NT2/D1 (cell line): ENCODE results near the gene ZNF653.

Experiments used
- DNase-seq: peaks from one replicate; pipeline ENCODE4 v3.0.0-alpha.2; 2011; ENCODE audit warnings: low read depth, low spot score
- H3K27me3 ChIP-seq: 2 replicates; pipeline ENCODE4 v1.6.0; 2011; ENCODE audit warnings: mild to moderate bottlenecking; ENCODE audit not compliant: insufficient read length, insufficient read depth
- H3K36me3 ChIP-seq: 2 replicates; pipeline ENCODE4 v1.6.1; 2011; ENCODE audit warnings: mild to moderate bottlenecking, low read length, mixed read lengths; ENCODE audit not compliant: insufficient read depth, insufficient read length
- H3K4me1 ChIP-seq: 2 replicates; pipeline ENCODE4 v1.5.1; 2011; ENCODE audit not compliant: insufficient read depth, insufficient read length
- H3K4me3 ChIP-seq: 2 replicates; pipeline ENCODE4 v1.5.1; 2011; ENCODE audit warnings: low read depth; ENCODE audit not compliant: insufficient read length
- H3K9ac ChIP-seq: 2 replicates; pipeline ENCODE4 v1.6.0; 2011; ENCODE audit warnings: low read depth; ENCODE audit not compliant: insufficient read length
- H3K9me3 ChIP-seq: 2 replicates; pipeline ENCODE4 v1.5.1; 2011; ENCODE audit warnings: mild to moderate bottlenecking, low read length; ENCODE audit not compliant: insufficient read depth
- SUZ12 ChIP-seq: IDR thresholded peaks from 2 replicates; pipeline ENCODE4 v1.6.1; 2011; ENCODE audit not compliant: insufficient read length, insufficient read depth; ENCODE audit errors: extremely low read depth
- YY1 ChIP-seq: IDR thresholded peaks from 2 replicates; pipeline ENCODE4 v1.6.1; 2011; ENCODE audit not compliant: insufficient read length, insufficient read depth
- ZNF274 ChIP-seq: IDR thresholded peaks from 2 replicates; pipeline ENCODE4 v1.6.1; 2011; ENCODE audit warnings: mild to moderate bottlenecking, low read depth, low read length

Gene ZNF653

GRCh38 chr19:11535792-11536595 is 30.4 kb upstream of the ZNF653 start:
- peak overlapping the region; percentile 58 for H3K9ac ChIP-seq
- no peaks in the 10 kb centered on the region for H3K9me3 ChIP-seq
- H3K36me3 ChIP-seq = peaks cover 4% of the 10 kb centered on the region
- peaks cover 10% of the 10 kb centered on the region for H3K27me3 ChIP-seq
- peaks cover 13% of the 10 kb centered on the region for H3K4me1 ChIP-seq
- peak; percentile 81 for DNase-seq
- TF ChIP-seq YY1 (no peak), SUZ12 (no peak), ZNF274 (no peak)
- H3K4me3 ChIP-seq = peak overlapping the region; percentile 42

GRCh38 chr19:11534948-11535347 is 29.3 kb upstream of the ZNF653 start:
- peaks cover 7% of the 10 kb centered on the region for H3K4me1 ChIP-seq
- H3K36me3 ChIP-seq = no peaks in the 10 kb centered on the region
- no peak for TF ChIP-seq ZNF274
- no peak for TF ChIP-seq SUZ12
- no peak for TF ChIP-seq YY1
- no peak overlapping the region for H3K9ac ChIP-seq
- H3K9me3 ChIP-seq = no peaks in the 10 kb centered on the region
- DNase-seq = no peak
- peaks cover 10% of the 10 kb centered on the region for H3K27me3 ChIP-seq
- H3K4me3 ChIP-seq = no peak overlapping the region

GRCh38 chr19:11534538-11534937 is 28.9 kb upstream of the ZNF653 start:
- H3K9me3 ChIP-seq = no peaks in the 10 kb centered on the region
- H3K27me3 ChIP-seq = peaks cover 10% of the 10 kb centered on the region
- TF ChIP-seq ZNF274 (no peak), YY1 (no peak), SUZ12 (no peak)
- no peaks in the 10 kb centered on the region for H3K36me3 ChIP-seq
- no peak overlapping the region for H3K9ac ChIP-seq
- no peak overlapping the region for H3K4me3 ChIP-seq
- peaks cover 7% of the 10 kb centered on the region for H3K4me1 ChIP-seq
- no peak for DNase-seq

- Histone ChIP-seq H3K4me3 (no peak overlapping the region), H3K27me3 (peaks cover 10% of the 10 kb centered on the region), H3K36me3 (peaks cover 5% of the 10 kb centered on the region), H3K9ac (no peak overlapping the region), H3K4me1 (no peaks in the 10 kb centered on the region), H3K9me3 (no peaks in the 10 kb centered on the region)
- no peak for TF ChIP-seq YY1
- TF ChIP-seq SUZ12 = no peak
- no peak for TF ChIP-seq ZNF274
- peak; percentile 72 for DNase-seq
Observed at GRCh38 chr19:11530432-11530831, 24.8 kb upstream of the ZNF653 start.

- TF ChIP-seq YY1 (peak; percentile 89), ZNF274 (no peak), SUZ12 (no peak)
- H3K9me3 ChIP-seq = no peaks in the 10 kb centered on the region
- no peaks in the 10 kb centered on the region for H3K4me1 ChIP-seq
- H3K9ac ChIP-seq = peak within 1 kb of the TSS; percentile 98
- H3K4me3 ChIP-seq = peak within 1 kb of the TSS; percentile 90
- peak; percentile 96 for DNase-seq
- no peaks in the 10 kb centered on the region for H3K27me3 ChIP-seq
- peaks cover 5% of the 10 kb centered on the region for H3K36me3 ChIP-seq
Observed at GRCh38 chr19:11528551-11529341, 23.1 kb upstream of the ZNF653 start, which contains the start of gene ECSIT. ECSIT (minus strand) TSS chr19:11529134; CDS start chr19:11519170, 9,964 bp downstream.

GRCh38 chr19:11519138-11519537 is 13.5 kb upstream of the ZNF653 start:
- H3K9ac ChIP-seq = no peak overlapping the region
- no peak overlapping the region for H3K4me3 ChIP-seq
- H3K27me3 ChIP-seq = no peaks in the 10 kb centered on the region
- no peak for TF ChIP-seq ZNF274
- no peak for TF ChIP-seq YY1
- TF ChIP-seq SUZ12 = no peak
- DNase-seq = no peak
- peaks cover 44% of the 10 kb centered on the region for H3K36me3 ChIP-seq
- H3K4me1 ChIP-seq = no peaks in the 10 kb centered on the region
- no peaks in the 10 kb centered on the region for H3K9me3 ChIP-seq

GRCh38 chr19:11513946-11514345 is 8.3 kb upstream of the ZNF653 start:
- H3K9me3 ChIP-seq = no peaks in the 10 kb centered on the region
- no peak overlapping the region for H3K4me3 ChIP-seq
- TF ChIP-seq ZNF274 (no peak), SUZ12 (no peak), YY1 (no peak)
- no peaks in the 10 kb centered on the region for H3K4me1 ChIP-seq
- DNase-seq = no peak
- H3K36me3 ChIP-seq = peaks cover 52% of the 10 kb centered on the region
- no peak overlapping the region for H3K9ac ChIP-seq
- no peaks in the 10 kb centered on the region for H3K27me3 ChIP-seq
